H1 (cell line): ENCODE measurements around the gene MIPOL1. TPM values are rescaled to one million over a fixed set of nuclear protein-coding genes. Genes with fewer than 3 reads are reported as not detected.

Experiments
- ASH2L ChIP-seq: fragments of 200-600, 300-600 bp; sonication (generic); IDR thresholded peaks from one replicate; pipeline ENCODE4 v1.7.1; 2017; ENCODE audit warnings: low read length
- CHD1 ChIP-seq: IDR thresholded peaks from 2 replicates; pipeline ENCODE4 v1.6.1; 2012; ENCODE audit warnings: low read depth, low read length, improper control_type of control experiment
- GABPA ChIP-seq: IDR thresholded peaks from 2 replicates; pipeline ENCODE4 v1.6.1; 2011; ENCODE audit warnings: mild to moderate bottlenecking, low read length, moderate library complexity, borderline replicate concordance; ENCODE audit not compliant: insufficient read depth
- POLR2A ChIP-seq, 2 experiments: IDR thresholded peaks; 1 replicate in 1 of 2; 2 replicates in 1 of 2; pipeline ENCODE4 v1.6.1; 2011; ENCODE audit warnings: low read depth in 2 of 2, low read length in 2 of 2, mild to moderate bottlenecking in 2 of 2; ENCODE audit errors: control extremely low read depth in 1 of 2
- SP1 ChIP-seq: IDR thresholded peaks from 2 replicates; pipeline ENCODE4 v1.6.1; 2011; ENCODE audit warnings: low read depth, low read length
- SP2 ChIP-seq: IDR thresholded peaks from 2 replicates; pipeline ENCODE4 v1.6.1; 2012; ENCODE audit warnings: mild to moderate bottlenecking, low read length, inconsistent platforms
- TCF12 ChIP-seq: IDR thresholded peaks from 2 replicates; pipeline ENCODE4 v1.6.1; 2011; ENCODE audit warnings: low read depth, mild to moderate bottlenecking, low read length
- ZNF274 ChIP-seq: IDR thresholded peaks from 2 replicates; pipeline ENCODE4 v1.7.0; 2012; ENCODE audit warnings: low read length, borderline replicate concordance; ENCODE audit errors: extremely low read depth
- polyA plus RNA-seq, 7 experiments: library from polyadenylated mRNA; depleted of rRNA in 3 of 7; stranded (reverse) in 5 of 7; unstranded in 2 of 7; fragments of >200 nt in 5 of 7; fragments of 200-250 nt in 2 of 7; gene quantifications; 1 replicate in 5 of 7; 2 replicates in 1 of 7; 4 replicates in 1 of 7; pipeline versions ENCODE4 v1.2.1 to v1.2.3, GENCODE V29; 2011 to 2013; ENCODE audit warnings: missing spikeins in 2 of 7, mixed read lengths in 2 of 7
- total RNA-seq: library from RNA; stranded (reverse); fragmentation: NEBNext Ultra II Directional; extraction: Animal tissue kit (Norgen Biotek cat#: 25700); gene quantifications from 2 replicates; pipeline ENCODE4 v1.2.1, GENCODE V29; 2021

MIPOL1 gene
- total and polyA plus RNA-seq, 2 of the 8 experiments (the other 6 are each of a cell fraction or from before 2014, with no cell fraction given) = 2.8 to 23.9 TPM

- no peak for TF ChIP-seq ZNF274
- peak; percentile 21 for TF ChIP-seq ASH2L
- peak in 1 of 2 experiments; percentile 72; a peak in 1 of 3 replicates for TF ChIP-seq POLR2A (IDR thresholded peaks at IDR 0.05; ENCODE audit: control extremely low read depth in 1 of 2, low read depth in 2 of 2, low read length in 2 of 2)
- TF ChIP-seq GABPA = no peak
- TF ChIP-seq CHD1 = no peak
- TF ChIP-seq SP1 = peak; percentile 59; the same call in 1 of the 2 replicates
- no peak for TF ChIP-seq SP2
- TF ChIP-seq TCF12 = 0 out of 2 replicates have a peak, but pooled peaks have one; percentile 71
- TF ChIP-seq, all 59 proteins: peak for 11
Measured at GRCh38 chr14:37167151-37168047, 30.3 kb upstream of the MIPOL1 start (continued).
